Stimulated activated CD8-positive, alpha-beta memory T cell treated with anti-CD3 and anti-CD28 coated beads, Interleukin-2, amount 100 ng/mL, for 1 hour (primary cell): Measurements from ENCODE around the gene SNTG2.
"Not testable (repeated sequence)": the region's sequence is repeated elsewhere in the genome, so short reads cannot be mapped to it uniquely, and the experiment has no call there.

Source experiments
- DNase-seq, 2 donors: peaks; one replicate each; pipeline ENCODE4 v3.0.0-alpha.2; 2020; ENCODE audit warnings: low read depth in 2 of 2

SNTG2 gene

DNA sequence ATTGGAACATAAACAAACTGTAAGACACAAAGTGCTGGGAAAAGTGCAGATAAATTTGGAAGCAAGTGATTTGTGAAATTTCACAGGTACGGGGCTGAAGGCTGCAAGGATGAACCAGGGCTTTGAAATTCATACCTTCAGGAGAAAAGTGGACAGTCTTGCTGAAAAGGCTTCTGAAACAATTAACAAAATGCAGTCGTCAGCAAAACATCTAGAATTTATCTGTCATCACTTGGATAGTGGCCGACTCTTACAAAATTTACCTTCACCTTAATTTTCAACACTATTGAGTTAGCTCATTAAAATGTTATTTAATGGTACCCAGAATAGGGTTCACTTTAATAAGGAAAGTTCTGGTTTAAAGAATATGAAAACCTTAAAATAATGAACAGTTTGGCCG is 138.3 kb downstream of the SNTG2 start:
- no peak for DNase-seq

DNA sequence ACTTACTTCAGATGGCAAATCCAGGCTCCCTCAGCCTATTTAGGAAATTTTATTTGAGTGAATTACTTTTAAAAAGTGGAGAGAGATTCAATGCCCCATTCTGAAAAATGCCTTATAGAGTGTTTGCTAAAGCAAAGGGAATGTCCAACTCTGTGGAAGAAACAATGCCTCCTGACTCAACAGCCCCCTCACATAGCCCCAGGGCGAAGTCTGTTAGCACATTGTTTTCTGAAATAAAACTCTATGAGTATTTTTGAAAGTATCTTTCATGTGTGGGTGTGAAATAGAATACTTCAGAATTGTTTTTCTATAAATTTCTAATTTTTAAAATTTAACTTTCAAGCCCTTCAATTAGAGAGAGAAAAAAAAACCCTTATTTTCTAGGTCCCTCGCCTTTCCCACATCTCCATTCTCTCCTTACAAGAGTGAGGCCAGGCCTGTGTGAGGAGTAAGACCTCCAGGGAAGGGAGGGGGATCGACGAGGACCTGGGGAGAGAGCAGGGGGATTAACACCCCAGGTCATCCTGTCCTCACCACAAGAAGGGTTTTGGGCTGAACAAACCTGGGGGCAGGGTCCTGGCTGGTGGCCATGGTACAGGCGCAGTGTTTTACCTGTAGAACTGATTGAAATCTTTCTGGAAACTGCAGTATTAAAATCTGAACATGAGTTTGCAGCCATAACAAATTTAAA is 141.4 kb downstream of the SNTG2 start:
- DNase-seq = no peak

DNA sequence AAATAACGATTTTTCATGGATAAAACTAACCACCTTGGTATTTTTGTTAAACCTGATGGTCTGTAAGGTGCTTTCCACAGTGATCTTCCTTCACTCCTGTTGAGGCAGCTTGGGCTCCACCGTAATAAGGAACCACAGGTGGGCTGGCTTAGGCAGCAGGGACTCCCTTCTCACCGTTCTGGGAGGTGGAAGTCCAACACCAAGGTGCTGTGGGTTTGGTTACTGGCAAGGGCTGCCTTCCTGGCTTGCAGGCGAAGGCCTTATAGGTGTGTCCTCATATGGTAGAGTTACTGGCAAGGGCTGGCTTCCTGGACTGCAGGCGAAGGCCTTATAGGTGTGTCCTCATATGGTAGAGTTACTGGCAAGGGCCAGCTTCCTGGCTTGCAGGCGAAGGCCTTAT is 143.0 kb downstream of the SNTG2 start:
- not testable (repeated sequence) for DNase-seq

DNA sequence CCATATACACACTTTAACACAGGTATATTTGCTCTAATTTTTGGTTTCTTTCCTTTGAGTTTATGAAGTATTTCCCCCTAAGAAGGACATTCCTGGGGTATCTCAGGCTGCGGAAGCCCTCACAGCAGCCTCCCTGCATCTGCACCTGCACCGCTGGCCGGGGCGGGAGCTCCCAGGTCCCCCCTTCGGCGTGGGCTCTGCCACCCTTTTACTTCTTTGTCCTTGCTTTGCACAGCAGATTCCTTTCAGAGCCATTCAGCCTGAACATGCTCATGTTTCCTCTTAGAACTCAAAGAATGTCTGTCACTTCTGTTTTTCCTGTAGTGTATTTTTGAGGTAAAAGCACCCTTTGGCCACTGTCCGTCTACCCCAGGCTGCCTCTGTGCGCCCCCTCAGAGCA is 146.5 kb downstream of the SNTG2 start:
- no peak for DNase-seq

DNA sequence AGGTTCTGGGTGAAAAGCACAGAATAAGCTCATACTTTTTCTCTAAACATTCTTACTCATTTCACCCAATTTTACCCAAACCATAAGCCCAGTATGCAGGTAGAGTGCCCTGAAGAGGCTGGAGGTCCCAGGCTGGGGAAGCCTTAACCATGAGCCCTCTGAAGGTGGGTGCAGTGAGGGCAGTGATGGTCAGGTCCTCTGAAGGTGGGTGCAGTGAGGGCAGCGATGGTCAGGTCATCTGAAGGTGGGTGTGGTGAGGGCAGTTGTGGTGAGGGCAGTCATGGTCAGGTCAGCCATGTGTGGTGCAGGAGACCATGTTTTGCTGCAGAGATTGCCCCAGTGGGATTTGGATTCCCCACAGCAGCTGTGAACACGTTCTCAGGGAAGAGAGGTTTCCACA is 148.8 kb downstream of the SNTG2 start:
- no peak for DNase-seq

DNA sequence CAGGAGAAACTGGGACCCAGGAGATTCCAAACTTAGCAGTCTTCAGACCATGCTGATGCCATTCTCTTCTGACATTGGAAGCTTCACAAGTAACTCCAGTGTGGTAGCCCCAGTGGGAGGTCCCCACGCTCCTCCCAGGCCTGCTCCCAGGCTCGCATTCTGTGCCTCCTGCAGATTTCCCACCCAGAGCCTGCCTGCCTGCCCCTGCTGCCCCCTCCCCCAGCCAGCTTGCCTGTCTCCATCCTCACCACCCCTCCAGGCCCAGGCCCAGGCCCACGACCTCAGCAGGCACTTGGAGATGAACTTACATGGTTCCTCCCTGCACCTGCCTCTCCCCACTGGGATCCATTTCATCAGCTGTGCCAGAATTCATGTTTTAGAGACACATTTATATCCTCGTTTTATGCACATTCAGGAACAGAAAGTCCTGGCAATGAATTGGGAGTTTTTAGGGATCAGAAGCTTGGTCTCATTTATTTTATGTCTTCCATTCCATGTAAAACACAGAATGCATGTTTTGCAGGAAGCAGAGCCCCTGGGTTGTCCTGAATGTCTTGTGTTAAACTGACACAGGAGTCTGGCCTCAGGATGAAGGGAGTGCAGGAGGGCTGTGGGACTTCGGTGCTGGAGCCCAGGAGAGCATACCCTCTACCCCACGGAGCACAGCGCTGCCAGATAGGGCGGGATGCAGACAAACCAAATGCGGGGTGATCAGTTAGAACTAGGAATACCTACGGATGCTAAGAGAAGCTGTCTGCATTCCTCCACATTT is 150.5 kb downstream of the SNTG2 start:
- no peak for DNase-seq

DNA sequence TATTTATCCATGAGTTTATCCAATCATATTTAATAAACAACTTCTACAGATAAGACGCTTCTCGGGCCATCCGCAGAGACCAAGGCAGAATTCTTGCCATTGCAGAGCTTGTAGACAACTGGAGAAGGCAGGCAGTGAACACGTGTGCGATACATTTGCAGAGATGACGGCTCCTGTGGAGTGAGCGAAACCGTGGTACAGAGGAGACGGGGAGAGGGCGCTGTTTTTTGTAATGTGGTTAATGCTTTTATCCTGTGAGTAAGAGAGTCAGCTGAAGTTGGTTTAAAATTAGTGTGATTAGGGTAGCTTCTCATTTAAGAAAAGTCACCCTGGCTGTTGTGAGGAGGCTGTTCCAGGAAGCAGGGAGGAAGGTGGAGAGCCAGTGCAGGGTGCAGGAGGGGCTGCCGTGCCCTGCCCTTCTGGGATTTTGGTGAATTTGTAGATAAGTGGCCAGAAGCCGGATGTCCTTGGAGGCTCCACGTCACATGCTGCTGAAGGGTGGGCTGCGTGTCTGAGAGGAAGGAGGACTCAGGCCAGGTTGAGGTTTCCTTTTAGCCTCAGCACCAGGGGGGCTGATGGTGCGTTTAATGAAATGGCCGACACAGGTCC is 151.4 kb downstream of the SNTG2 start:
- no peak for DNase-seq

DNA sequence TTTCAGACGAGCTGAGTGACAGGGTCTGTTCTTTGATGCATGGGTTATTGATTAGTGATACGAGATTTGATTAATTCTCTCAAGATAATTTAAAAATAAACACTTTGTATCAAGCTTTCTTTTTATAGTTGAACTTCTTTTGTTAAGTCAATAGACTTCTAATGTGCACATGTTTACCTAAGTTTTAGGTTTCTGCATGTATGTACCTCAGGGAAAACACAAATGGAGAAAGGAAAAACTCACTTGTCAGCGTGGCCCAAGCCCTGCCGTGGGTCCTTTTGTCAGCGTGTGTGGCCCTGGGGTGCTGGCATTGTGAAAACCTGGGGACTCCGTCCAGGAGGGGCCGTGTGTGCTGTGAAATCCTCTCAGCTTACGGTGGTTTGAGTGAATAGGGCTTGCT is 153.7 kb downstream of the SNTG2 start:
- DNase-seq = no peak

DNA sequence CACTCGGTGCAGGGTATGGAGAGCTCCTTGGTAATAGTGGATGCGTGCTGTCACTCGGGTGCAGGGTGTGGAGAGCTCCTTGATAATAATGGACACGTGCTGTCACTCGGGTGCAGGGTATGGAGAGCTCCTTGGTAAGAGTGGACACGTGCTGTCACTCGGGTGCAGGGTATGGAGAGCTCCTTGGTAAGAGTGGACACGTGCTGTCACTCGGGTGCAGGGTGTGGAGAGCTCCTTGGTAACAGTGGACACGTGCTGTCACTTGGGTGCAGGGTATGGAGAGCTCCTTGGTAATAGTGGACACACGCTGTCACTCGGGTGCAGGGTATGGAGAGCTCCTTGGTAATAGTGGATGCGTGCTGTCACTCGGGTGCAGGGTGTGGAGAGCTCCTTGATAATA is 155.7 kb downstream of the SNTG2 start:
- DNase-seq = not testable (repeated sequence)

DNA sequence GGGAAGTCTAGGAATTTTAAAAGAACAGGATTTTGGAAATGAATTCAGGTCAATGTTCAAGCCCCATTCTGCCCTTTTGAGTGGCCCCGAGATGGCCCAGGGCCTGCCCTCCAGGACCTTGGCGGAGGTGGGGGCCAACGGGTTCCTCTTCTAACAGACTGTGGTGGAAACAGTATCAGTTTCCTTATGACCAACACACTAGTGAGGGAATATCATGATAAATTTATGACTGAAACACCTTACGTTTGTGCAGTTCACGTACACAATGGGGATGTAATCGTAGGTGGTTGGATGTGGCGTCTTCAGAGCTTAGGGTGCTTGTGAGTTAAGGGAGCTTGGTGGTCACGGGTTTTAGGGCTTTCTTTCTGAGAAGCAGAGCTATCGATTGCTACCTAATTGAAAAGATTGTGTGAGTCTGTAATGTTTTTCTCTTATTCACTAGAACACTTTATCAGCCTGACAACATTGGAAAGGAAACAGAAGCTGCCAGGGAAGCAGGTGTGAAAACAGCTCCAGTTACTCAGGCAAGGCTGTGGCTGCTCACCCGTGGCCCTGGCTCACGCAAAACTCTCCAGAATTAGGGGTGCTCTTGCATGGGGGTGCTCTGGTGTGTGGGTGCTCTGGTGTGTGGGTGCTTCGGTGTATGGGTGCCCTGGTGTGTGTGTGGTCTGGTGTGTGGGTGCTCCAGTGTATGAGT is 165.3 kb downstream of the SNTG2 start:
- DNase-seq = no peak

DNA sequence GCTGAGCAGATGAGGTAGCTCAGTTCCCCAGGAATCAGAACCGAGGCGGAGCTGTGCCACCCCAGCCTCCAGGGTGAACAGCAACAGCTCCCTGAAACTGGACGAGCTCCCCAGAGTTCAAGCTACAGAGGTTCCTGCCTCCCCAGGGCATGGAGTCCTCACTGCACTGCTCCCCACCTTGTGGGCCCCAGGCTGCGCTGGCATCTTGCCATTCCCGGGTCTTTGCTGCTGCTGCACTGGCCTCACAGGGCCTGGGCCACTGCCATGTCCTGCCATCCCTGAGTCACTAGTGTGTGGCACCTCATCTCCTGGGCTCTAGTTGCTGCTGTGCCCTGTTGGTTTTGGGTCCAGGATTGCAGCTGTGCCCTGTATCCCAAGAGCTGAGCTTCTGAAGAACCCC is 166.9 kb downstream of the SNTG2 start:
- DNase-seq = no peak

DNA sequence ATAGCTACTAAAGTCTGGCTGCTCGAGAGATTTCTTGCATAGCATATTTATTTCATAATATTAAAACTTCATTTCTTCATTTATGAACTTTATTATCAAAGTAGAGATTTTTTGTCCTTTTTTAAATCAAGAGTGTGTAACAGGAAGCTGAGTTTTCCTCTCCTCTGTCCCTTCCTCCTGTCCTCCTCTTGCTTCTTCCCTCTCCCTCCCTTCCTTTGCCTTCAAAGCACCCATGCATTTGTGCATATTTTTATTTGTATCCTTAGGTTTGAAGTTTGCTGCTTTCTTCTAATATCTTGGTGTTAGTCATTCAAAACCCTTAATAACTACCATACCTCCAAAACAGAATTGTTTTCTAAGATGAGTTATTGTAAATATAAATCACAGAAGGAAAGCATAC is 174.6 kb downstream of the SNTG2 start:
- DNase-seq = no peak

DNA sequence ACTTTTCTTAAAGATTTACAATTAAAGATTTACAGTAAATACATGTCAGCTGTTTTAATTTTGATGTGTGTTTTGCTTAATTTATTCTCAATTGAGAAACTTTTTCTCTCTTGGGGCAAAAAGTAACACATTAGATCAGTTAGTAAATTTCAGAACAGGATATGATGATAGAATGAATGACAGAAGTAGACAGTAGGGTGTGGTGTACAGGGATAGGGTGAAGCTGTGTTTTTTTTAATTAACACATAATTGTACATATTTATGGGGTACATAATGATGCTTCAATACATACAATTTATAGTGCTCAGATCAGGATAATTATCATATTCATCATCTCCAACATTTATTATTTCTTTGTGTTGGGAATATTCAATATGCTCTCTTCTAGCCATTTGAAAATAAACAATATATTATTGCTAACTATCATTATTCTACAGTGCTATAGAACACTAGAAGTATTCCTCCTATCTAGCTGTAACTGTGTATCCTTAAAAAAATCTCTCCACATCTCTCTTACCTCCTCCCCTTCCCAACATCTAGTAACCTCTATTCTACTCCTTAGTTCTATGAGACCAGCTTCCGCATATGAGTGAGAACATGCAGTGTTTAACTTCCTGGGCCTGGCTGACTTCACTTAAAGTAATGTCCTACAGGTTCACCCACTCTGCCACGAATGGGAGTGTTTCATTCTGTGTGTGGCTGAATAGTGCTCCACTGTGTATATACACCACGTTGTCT is 175.2 kb downstream of the SNTG2 start:
- DNase-seq = no peak

DNA sequence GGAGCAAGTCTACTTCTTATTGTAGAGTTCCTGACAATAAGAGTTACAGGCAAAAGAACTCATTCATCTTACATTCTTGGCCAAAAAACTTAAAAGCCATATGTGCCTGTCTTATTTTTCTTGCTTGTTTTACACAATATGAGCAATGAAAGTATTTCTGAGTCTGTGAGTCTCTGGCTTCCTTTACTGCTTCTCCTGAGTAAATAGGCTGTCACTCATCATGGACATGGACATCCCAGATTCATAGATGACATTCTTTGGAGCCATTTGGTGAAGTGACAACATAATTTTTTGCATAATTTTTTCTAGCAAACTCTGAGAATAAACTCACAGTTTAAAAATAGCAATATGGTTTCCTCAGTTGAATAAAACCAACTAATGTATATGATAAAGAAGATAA is 179.3 kb downstream of the SNTG2 start:
- no peak for DNase-seq

DNA sequence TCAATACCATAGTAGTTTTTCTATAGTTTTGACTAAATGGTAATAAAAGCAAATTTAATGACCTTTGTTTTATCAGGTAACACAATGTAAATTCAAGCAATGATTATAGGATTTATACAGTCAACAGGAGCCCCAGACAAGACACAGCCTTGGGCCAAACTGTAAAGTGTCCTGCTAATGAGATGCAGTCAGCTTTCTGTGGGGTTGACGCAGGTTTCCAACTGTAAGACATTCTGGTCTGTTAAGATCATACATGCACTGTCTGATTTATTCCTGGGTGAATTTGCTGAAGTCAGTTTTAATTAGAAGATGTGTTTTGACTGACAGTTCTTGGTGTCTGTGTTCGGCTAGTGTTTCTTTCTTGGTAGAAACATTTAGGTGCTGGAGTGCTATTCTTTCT is 180.3 kb downstream of the SNTG2 start:
- no peak for DNase-seq

DNA sequence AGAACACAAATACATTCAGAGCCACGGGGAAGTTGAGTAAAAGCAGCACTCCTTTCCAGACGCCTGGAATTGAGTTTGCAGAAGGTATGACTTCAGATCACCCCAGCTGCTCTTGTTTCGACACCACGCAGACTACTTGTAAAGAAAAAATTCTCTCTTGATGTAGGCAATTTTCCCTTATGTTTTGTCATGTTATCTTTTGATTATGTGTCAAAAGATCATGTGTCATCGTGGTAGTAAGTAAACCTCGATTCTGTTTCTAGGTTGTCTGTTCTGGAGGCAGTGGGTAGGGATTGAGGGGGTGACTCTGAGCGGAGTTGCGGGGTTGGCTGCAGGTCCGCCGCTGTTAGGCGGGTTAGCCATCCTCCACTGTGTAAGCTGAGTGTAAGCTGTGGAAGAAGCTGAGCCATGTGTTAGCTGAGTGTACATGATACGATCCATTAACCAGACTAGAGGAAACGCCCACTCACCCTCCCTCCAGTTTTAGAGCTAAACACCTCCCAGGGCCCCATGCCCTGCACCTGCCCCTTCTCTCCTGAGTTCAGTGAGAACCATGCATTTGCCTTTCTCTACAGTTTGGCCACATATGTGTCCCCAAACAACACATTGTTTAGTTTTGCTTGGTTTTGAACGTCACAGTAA is 181.8 kb downstream of the SNTG2 start:
- DNase-seq = no peak

DNA sequence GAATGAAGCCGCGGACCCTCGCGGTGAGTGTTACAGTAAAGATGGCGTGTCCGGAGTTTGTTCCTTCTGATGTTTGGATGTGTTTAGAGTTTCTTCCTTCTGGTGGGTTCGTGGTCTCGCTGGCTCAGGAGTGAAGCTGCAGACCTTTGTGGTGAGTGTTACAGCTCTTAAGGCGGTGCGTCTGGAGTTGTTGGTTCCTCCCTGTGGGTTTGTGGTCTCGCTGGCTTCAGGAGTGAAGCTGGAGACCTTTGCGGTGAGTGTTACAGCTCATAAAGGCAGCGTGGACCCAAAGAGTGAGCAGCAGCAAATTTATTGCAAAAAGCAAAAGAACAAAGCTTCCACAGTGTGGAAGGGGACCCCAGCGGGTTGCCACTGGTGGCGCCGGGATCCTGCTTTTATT is 183.2 kb downstream of the SNTG2 start:
- DNase-seq = not testable (repeated sequence)

DNA sequence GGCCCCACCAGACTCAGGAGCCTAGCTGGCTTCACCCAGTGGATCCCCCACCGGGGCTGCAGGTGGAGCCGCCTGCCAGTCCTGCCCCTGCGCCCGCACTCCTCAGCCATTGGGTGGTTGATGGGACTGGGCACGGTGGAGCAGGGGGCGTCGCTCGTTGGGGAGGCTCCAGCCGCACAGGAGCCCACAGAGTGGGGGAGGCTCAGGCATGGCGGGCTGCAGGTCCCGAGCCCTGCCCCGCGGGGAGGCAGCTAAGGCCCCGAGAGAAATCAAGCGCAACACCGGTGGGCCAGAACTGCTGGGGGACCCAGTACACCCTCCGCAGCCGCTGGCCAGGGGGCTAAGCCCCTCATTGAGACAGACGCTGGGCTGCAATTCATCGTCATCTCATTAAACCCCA is 184.0 kb downstream of the SNTG2 start:
- DNase-seq = no peak

DNA sequence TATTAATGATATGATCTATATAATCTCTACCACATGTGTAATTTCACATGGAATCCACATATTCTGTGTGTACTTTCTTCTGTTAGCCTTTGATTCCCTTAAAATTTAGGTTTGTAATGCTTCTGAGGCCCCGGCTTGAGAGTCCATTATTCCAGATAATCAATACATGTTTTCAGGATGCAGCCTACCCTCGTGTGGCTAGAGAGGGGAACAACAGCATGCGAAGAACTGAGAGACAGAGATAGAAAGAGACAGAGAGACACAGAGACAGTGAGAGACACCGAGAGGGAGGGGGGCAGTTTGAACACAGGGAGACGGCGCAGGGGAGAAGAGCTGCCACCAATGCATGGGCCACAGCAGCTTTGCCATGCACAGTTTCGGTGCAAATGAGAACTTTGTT is 185.4 kb downstream of the SNTG2 start:
- DNase-seq = no peak

DNA sequence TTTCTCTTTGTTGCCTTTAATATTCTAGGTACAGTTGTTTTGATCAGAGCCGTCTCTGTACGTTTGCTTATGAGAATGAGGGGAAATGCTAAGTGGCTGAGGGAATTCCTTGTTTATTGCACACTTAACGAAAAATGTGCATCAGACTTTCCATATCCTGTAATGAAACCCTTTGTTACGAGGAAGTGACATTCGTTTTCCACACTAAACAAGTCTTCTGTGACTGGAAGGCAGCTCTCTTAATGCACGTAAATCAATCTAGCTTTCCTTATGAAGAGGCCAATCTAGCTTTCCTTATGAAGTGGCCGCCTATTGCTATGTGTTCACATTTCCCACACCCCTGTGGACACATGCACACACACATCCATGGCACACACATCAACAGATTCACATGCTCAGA is 186.2 kb downstream of the SNTG2 start:
- DNase-seq = no peak

DNA sequence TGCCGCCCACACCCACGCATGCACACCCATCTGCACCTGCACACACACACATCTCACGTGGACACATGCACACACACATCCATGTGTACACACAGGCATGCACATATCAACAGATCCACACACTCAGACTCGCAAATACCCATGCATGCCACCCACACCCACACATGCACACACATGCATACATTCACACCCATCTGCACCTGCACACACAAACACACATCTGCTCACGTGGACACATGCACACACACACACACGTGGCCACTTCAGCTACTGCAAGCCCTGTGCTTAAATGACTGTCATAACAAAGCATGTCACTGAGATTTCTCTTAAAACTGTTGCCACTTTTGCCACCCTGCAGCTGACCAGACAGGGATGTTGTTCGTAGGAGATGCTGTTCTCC is 186.6 kb downstream of the SNTG2 start:
- no peak for DNase-seq
